Measurements from ENCODE around the gene RARA.

The RARA gene

GRCh38 chr17:40316571-40317344 is 7.8 kb downstream of the RARA start (continued):
- TF ChIP-seq ZBTB44 (tag by site-specific recombination; IDR thresholded peaks at IDR 0.05) (0 out of 2 replicates have a peak, but pooled peaks have one; percentile 6), ZNF138 (tag by site-specific recombination; IDR thresholded peaks at IDR 0.05; ENCODE audit: borderline replicate concordance) (no peak), ZBTB26 (tag by site-specific recombination; optimal IDR thresholded peaks at IDR 0.05) (peak; percentile 56), ZNF830 (tag by site-specific recombination; IDR thresholded peaks at IDR 0.05; ENCODE audit: low read depth) (no peak), KLF9 (tag by site-specific recombination; IDR thresholded peaks at IDR 0.05; ENCODE audit: low read depth) (0 out of 2 replicates have a peak, but pooled peaks have one; percentile 8), ZFP3 (tag by site-specific recombination; IDR thresholded peaks at IDR 0.05; ENCODE audit: low read depth) (no peak), ZNF341 (tag by site-specific recombination; IDR thresholded peaks at IDR 0.05; ENCODE audit: low read depth) (no peak), ZSCAN4 (tag by site-specific recombination; IDR thresholded peaks at IDR 0.05) (no peak), ZNF174 (tag by site-specific recombination; IDR thresholded peaks at IDR 0.05) (no peak), ZNF837 (tag by site-specific recombination; IDR thresholded peaks at IDR 0.05) (no peak), INSM2 (tag by site-specific recombination; IDR thresholded peaks at IDR 0.05) (0 out of 2 replicates have a peak, but pooled peaks have one; percentile 62), ZNF518A (tag by site-specific recombination; conservative IDR thresholded peaks at IDR 0.05; ENCODE audit: low read depth) (no peak), ZNF600 (tag by site-specific recombination; IDR thresholded peaks at IDR 0.05) (peak; percentile 88), ZNF701 (tag by site-specific recombination; IDR thresholded peaks at IDR 0.05) (no peak), MEIS1 (CRISPR knock-in tag; IDR thresholded peaks at IDR 0.05; ENCODE audit: borderline replicate concordance) (no peak), REST (tag by site-specific recombination; IDR thresholded peaks at IDR 0.05) (0 out of 2 replicates have a peak, but pooled peaks have one; percentile 10), ZBTB49 (tag by site-specific recombination; IDR thresholded peaks at IDR 0.05; ENCODE audit: low read depth) (no peak), ZEB2 (tag by site-specific recombination; IDR thresholded peaks at IDR 0.05) (peak; percentile 75), ZNF23 (tag by site-specific recombination; IDR thresholded peaks at IDR 0.05; ENCODE audit: borderline replicate concordance) (no peak), SP3 (tag by site-specific recombination; IDR thresholded peaks at IDR 0.05) (peak; percentile 27; the same call in 1 of the 2 replicates), ZNF629 (tag by site-specific recombination; IDR thresholded peaks at IDR 0.05) (peak; percentile 66)
